Transverse colon (tissue), 3 donors: ENCODE results near the gene ASB1.

Source experiments
- POLR2A ChIP-seq: fragments of 450-650 bp; IDR thresholded peaks from one replicate; pipeline ENCODE4 v1.6.1; 2016; ENCODE audit warnings: antibody characterized with exemption, mild to moderate bottlenecking, moderate library complexity
- TF ChIP-seq, protein P1 (sequence below), 5 experiments: fragments of 200-600 bp in 3 of 5; fragments of 450-650 bp in 2 of 5; sonication (generic) in 3 of 5; IDR thresholded peaks; 1 replicate in 2 of 5; 2 replicates in 3 of 5; pipeline ENCODE4 v1.5.1; 2016 to 2017; ENCODE audit warnings: antibody characterized with exemption in 5 of 5, inconsistent platforms in 3 of 5, mild to moderate bottlenecking in 2 of 5, moderate library complexity in 1 of 5

GRCh38 chr2:238495422-238495821 is 68.7 kb downstream of the ASB1 start:
- TF ChIP-seq, protein P1, sequence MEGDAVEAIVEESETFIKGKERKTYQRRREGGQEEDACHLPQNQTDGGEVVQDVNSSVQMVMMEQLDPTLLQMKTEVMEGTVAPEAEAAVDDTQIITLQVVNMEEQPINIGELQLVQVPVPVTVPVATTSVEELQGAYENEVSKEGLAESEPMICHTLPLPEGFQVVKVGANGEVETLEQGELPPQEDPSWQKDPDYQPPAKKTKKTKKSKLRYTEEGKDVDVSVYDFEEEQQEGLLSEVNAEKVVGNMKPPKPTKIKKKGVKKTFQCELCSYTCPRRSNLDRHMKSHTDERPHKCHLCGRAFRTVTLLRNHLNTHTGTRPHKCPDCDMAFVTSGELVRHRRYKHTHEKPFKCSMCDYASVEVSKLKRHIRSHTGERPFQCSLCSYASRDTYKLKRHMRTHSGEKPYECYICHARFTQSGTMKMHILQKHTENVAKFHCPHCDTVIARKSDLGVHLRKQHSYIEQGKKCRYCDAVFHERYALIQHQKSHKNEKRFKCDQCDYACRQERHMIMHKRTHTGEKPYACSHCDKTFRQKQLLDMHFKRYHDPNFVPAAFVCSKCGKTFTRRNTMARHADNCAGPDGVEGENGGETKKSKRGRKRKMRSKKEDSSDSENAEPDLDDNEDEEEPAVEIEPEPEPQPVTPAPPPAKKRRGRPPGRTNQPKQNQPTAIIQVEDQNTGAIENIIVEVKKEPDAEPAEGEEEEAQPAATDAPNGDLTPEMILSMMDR (IDR thresholded peaks at IDR 0.05): no peak
- no peak for TF ChIP-seq POLR2A
